Activated naive CD4-positive, alpha-beta T cell (primary cell): ENCODE results near the gene COG1.
A peak's percentile ranks its signal among the peaks of the same experiment; 100 is the strongest.

Source experiments
- DNase-seq, 4 experiments: peaks; one replicate each; lab custom pipeline; 2025; lab: John Stamatoyannopoulos, UW

COG1 gene

DNA sequence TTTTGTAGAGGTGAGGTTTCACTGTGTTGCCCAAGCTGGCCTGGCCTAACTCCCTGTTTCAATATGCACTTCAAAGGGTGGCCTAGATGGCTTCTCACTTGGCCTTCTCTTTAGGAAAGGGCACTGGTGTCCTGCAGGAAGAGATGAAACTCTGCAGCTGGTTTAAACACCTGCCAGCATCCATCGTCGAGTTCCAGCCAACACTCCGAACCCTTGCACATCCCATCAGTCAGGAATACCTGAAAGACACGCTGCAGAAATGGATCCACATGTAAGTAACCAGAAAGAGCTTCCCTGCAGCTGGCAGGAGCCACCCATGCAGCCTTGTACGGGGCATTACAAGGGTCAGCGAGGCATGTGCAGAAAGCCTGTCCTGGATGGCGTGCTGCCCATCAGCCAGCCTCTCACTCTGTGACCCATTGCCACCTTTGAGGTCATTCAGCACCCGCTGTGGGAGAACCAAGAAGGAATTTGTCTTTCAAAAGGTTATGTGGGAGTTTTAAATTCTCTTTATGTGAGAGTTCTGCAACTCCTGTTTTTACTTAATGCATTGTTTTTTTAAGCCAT lies 7.0 kb downstream of the COG1 start:
- no peak for DNase-seq

DNA sequence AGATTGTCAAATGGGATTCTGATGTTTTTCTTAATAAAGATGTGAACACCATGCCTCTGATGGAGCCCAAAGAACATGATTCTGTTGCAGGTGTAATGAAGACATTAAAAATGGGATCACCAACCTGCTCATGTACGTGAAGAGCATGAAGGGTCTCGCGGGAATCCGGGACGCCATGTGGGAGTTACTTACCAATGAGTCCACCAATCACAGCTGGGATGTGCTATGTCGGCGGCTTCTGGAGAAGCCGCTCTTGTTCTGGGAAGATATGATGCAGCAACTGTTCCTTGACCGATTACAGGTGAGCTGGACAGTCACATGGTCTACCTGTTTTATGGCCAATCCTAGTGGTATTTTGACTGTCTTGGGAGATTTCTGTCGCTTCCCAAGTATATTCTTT lies 7.6 kb downstream of the COG1 start:
- DNase-seq: no peak

DNA sequence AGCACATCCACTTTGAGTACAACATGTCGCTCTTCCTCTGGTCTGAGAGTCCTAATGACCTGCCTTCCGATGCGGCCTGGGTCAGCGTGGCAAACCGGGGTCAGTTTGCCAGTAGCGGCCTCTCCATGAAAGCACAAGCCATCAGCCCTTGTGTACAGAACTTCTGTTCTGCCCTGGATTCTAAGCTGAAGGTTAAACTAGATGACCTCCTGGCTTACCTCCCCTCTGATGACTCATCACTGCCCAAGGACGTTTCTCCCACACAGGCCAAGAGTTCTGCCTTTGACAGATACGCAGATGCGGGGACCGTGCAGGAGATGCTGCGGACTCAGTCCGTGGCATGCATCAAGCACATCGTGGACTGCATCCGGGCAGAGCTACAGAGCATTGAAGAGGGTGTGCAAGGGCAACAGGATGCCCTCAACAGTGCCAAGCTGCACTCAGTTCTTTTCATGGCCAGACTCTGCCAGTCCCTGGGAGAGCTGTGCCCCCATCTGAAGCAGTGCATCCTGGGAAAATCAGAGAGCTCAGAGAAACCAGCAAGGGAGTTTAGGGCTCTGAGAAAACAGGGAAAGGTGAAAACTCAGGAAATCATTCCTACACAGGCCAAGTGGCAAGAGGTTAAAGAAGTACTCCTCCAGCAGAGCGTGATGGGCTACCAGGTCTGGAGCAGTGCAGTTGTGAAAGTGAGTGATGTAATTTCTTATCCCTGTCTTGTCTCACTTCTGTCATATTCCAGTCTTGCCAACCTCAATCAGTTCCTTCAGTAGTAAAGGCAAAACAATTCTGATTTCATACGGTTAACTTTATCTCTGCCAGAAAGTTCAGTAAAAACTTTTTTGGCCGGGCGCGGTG lies 8.6 kb downstream of the COG1 start:
- DNase-seq: no peak

DNA sequence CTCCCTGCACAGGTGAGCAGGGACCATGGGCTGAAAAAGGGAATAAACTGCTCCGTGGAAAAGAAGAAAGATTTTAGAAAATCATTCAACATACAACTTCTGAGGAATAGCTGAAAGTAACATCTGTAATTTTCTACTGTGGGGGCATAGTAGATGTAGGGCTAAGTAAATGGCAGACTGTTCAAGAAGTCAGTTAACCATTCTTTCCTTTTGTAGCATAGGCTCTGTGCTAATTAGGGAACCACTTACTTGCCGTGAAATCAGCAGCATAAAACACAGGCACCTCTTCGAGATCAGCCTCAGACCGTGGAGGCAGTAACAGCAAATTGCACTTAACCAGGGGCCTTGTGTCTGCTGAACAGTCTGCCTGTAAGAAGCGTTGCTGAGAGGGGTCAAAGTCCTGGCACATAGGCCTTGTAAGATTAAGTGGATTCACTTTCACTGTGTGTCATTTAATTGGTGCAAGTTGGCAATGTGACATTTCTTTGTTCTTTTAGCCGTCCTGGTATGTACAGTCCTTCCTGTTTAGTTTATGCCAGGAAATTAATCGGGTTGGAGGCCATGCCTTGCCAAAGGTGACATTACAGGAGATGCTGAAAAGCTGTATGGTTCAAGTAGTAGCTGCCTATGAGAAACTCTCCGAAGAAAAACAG lies 10.4 kb downstream of the COG1 start:
- DNase-seq: no peak

DNA sequence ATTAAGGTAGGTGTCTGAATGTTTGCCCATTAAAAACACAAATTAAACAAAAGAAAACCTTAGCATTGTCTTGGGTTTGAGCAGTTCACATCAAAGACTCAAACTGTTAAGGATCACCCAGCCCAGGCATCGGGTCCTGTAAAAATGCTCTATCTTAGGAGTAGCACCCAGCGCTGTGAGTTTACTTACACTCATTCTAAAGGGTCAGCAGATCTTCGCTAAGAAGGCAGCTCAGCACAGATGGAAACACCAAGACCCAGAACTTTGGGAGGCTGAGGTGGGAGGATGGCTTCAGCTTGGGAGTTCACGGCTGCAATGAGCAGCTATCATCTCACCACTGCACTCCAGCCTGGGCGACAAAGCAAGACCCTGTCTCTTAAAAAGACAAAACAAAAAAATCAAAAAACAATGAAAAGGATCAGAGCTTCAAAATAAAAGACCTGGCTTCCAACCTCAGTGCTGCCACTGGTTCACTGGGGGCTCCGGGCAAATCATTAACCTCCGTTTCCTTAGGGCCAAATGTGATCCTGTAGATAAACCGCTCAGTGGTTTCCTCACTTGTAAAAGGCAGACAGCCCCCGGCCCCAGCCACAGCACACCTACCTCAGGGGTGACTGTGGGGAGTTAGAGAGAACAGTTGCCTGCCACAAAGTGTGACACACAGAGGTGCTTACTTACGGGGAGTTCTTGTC lies 11.1 kb downstream of the COG1 start:
- peak in 1 of 4 experiments; percentile 2 for DNase-seq

DNA sequence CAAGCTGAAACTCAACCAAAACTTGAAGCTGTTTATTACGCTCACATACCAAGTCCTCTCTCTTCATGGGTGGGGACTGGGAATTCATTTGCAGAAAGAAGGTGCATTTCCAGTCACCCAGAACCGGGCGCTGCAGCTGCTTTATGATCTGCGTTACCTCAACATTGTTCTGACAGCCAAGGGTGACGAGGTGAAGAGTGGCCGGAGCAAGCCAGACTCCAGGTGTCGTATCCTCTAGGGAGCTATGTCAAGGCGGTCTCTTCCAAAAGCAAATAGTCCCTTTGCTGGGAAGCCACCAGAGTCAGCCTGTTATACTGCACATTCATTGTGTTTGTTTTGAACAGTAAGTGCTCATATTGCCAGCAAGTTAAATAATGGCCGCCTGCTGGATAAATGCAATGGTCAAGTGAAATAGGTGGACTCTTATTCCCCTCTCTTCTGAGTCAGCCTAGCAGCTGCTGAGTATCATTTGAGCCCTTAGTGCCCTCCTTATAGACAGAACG lies 12.7 kb downstream of the COG1 start:
- DNase-seq: no peak

- DNase-seq: no peak
Observed at GRCh38 chr17:73208139-73208827, 15.4 kb downstream of the COG1 start.

DNA sequence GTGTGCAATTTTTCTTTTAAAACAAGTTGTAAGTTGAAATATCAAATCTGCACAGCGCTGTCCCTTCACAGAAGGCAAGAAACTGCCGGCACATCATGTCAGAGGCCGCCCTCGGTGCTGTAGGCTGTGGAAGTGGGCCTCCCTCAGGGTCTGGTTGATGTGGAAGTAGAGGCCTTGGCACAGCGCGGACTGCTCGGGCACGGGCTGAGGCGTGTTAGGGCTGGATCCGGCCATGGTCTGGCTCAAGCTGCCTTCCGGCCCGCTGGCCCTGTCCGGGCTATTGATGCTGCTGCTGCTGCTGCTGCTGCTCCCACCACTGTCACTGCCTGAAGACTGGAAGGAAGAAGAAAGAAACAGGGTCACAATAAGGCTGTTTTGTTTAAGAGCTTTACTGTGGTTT lies 16.6 kb downstream of the COG1 start:
- DNase-seq: no peak

DNA sequence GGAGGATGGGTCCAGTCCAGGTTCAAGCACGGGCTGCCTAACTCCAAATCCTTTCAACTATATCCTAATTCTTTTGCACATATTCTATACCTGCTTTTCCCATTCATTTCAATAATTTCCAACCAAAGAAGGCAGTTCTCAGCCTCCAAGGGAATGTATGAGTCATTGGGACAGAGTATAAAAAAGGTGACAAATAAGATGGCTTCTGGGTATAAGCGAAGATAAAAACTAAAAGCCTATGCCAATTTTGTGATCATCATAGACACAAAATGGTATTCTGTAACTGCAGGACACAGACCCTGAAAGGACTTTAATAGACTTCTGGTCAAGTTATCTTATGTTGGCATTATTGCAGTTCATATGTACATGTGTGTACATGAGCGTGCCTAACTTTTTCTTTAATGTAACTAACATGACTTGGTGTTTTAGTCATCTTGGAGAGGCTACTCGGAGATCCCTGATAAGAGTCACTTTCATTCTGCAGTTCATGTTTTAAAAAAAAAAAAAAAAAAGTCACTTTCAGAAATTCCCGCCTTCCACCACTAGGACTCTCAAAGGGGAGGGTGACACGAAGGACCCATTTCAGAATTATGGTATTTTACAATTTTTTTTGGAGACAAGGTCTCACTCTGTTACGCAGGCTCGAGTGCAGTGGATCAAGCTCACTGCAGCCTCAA lies 17.3 kb downstream of the COG1 start:
- no peak for DNase-seq

DNA sequence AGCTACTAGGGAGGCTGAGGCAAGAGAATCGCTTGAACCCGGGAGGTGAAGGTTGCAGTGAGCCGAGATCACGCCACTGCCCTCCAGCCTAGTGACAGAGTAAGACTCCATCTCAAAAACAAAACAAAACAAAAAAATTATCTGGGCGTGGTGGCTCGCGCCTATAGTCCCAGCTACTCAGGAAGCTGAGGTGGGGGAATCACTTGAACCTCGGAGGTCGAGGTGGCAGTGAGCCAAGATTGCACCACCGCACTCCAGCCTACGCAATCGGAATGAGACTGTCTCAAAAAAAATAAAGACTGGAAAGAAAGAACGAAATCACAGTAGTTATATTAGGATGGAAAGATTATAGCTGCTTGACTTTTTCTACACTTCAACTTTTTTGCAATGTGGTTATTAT lies 18.9 kb downstream of the COG1 start:
- peak in 2 of 4 experiments; percentile 13 to 49 for DNase-seq

GRCh38 chr17:73214008-73214407 lies 21.2 kb downstream of the COG1 start:
- DNase-seq: no peak

DNA sequence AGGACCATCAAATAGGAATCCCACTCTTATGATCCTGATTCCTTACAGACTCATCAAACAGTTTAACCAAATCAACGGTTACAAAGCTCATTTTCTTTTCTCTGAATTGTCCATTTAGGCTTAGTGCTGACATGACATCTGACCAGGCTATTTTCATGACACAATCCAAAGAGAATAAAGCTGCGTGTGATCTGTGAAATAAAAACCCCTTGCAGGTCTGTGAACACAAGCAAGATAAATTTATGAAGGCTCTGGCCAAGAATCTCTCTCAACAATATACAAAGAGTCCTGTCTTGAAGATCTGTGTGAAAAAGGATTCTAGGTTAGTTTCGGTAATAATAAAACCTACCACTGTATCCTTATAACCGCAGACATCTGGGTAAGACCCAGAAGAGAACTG lies 22.0 kb downstream of the COG1 start:
- no peak for DNase-seq

DNA sequence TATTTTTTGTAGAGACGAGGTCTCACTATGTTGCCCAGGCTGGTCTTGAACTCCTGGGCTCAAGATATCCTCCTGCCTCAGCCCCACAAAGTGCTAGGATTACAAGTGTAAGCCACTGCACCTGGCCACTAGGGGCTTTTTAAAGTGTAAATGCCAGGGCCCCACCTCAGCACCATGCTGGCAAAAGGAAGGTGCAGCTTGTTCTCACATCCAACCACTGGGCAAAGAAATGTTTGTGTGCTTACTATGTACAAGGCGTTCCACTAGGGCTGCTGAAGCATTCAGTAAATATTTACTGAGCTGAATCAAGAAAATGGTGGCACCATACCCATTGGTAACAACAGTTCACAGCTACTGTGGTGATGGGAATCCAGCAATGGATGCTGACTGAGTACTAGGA lies 22.6 kb downstream of the COG1 start:
- DNase-seq: no peak

DNA sequence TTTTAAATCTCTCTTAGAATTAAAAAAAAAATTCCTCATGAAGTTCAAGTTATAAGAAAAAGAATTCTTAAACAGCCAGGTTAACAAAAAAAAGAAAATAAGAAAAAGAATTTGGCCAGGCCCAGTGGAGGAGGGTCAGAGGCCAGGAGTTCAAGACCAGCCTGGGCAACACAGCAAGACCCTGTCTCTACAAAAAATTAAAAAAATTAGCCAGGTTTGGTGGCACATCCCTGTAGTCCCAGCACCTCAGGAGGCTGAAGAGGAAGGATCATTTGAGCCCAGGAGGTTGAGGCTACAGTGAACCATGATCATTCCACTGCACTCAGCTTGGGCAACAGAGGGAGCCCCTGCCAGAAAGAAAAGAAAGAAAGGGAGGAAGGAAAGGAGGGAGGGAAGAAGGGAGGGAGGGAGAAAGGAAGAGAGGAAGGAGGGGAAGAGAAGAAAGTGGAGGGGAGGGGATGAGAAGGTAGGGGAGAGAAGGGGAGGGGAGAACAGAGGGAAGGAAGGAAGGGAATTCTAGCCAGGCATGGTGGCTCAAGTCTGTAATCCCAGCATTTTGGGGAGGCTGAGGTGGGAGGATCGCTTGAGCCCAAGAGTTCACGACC lies 30.9 kb downstream of the COG1 start:
- DNase-seq: no peak

DNA sequence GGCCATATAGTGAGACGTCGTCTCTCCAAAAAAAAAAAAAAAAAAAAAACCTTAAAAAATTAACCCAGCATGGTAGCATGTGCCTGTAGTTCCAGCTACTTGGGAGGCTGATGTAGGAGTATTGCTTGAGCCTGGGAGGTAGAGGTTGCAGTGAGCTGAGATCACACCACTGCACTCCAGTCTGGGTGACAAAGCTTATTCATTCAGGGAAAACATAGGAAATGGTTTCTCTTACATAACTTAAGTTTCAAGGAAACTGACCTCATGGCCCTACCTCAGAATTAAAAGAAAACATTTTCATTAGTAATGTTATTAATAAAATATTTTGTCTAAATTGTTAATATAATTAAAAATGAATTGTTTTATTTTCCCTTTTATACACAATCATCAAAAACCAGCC lies 31.4 kb downstream of the COG1 start:
- no peak for DNase-seq

GRCh38 chr17:73224663-73225305 lies 31.9 kb downstream of the COG1 start:
- DNase-seq: no peak

GRCh38 chr17:73226556-73227172 lies 33.8 kb downstream of the COG1 start:
- no peak for DNase-seq

GRCh38 chr17:73227379-73227778 lies 34.5 kb downstream of the COG1 start:
- DNase-seq: no peak

- no peak for DNase-seq
Observed at GRCh38 chr17:73227944-73228343, 35.1 kb downstream of the COG1 start.

GRCh38 chr17:73228748-73229236 lies 35.9 kb downstream of the COG1 start:
- no peak for DNase-seq
